B cell (primary cell): ENCODE measurements around the gene AKT2. TPM values are rescaled to one million over a fixed set of nuclear protein-coding genes. Genes with fewer than 3 reads are reported as not detected.

Experiments
- ATAC-seq: fragments of 200-7000 bp; cut with Tn5 transposase; one replicate; pipeline ENCODE4 v1.10.0; 2021; ENCODE audit warnings: low read depth, mild to moderate bottlenecking, moderate number of reproducible peaks, moderate library complexity
- CTCF ChIA-PET: fragments of 350-600 bp; sonication (Branson Sonifier 250); formaldehyde crosslinking; loops from one replicate; lab custom pipeline; 2021; ENCODE audit warnings: antibody characterized with exemption, inconsistent platforms; lab: Charles Lee
- POLR2A ChIA-PET: fragments of 350-600 bp; sonication (Branson Sonifier 250); formaldehyde crosslinking; loops from one replicate; lab custom pipeline; 2021; ENCODE audit warnings: antibody characterized with exemption; lab: Charles Lee
- DNase-seq: peaks from one replicate; pipeline ENCODE4 v3.0.0; 2013
- H2AFZ ChIP-seq: 2 replicates; pipeline ENCODE4 v1.6.1; 2012; ENCODE audit warnings: mild to moderate bottlenecking, low read depth, low read length; ENCODE audit not compliant: insufficient read depth, poor library complexity, severe bottlenecking
- H3K27ac ChIP-seq, 2 donors: 1 replicate in 1 of 2; 2 replicates in 1 of 2; pipeline ENCODE4 v1.5.1; 2012 to 2013; ENCODE audit warnings: low read length in 2 of 2, mild to moderate bottlenecking in 2 of 2, moderate library complexity in 1 of 2
- H3K27me3 ChIP-seq, 4 experiments: fragments of 200-600 bp in 1 of 4; sonication (generic) in 1 of 4; replicated peaks in 1 of 4; 1 replicate in 2 of 4; 2 replicates in 2 of 4; pipeline versions ENCODE4 v1.6.1 to v1.7.0; 2013 to 2016; ENCODE audit warnings: low read length in 3 of 4, mild to moderate bottlenecking in 2 of 4, mixed read lengths in 1 of 4, moderate library complexity in 1 of 4; ENCODE audit not compliant: insufficient read depth in 4 of 4, control insufficient read depth in 3 of 4; ENCODE audit errors: control extremely low read depth in 1 of 4
- H3K36me3 ChIP-seq, 2 experiments: replicated peaks in 1 of 2; 1 replicate in 1 of 2; 2 replicates in 1 of 2; pipeline versions ENCODE4 v1.6.1 to v1.7.1; 2013; ENCODE audit warnings: low read length in 1 of 2; ENCODE audit not compliant: insufficient read depth in 2 of 2, control insufficient read depth in 1 of 2; ENCODE audit errors: control extremely low read depth in 1 of 2, extremely low read depth in 1 of 2
- H3K4me1 ChIP-seq, 2 donors: fragments of 200-600 bp in 1 of 2; sonication (generic) in 1 of 2; 1 replicate in 1 of 2; 2 replicates in 1 of 2; pipeline versions ENCODE4 v1.5.1 to v1.6.1; 2013 to 2017; ENCODE audit warnings: low read length in 2 of 2; ENCODE audit not compliant: control insufficient read depth in 2 of 2, insufficient read depth in 2 of 2
- H3K4me2 ChIP-seq: replicated peaks from 2 replicates; pipeline ENCODE3; 2012; ENCODE audit warnings: mild to moderate bottlenecking, low read depth, low read length; ENCODE audit not compliant: poor library complexity, severe bottlenecking
- H3K4me3 ChIP-seq, 5 experiments: fragments of 200-600 bp in 1 of 5; sonication (generic) in 1 of 5; 1 replicate in 3 of 5; 2 replicates in 2 of 5; pipeline versions ENCODE4 v1.5.1 to v1.7.0; 2011 to 2016; ENCODE audit warnings: low read length in 4 of 5, mild to moderate bottlenecking in 4 of 5, low read depth in 2 of 5, control low read depth in 1 of 5, moderate library complexity in 1 of 5; ENCODE audit not compliant: insufficient read depth in 1 of 5; ENCODE audit errors: control extremely low read depth in 1 of 5, extremely low read depth in 1 of 5
- H3K79me2 ChIP-seq: fragments of 200-600 bp; sonication (generic); one replicate; pipeline ENCODE4 v1.6.0; 2016; ENCODE audit warnings: low read length; ENCODE audit not compliant: control insufficient read depth, insufficient read depth
- H3K9ac ChIP-seq: fragments of 200-600 bp; sonication (generic); 2 replicates; pipeline ENCODE4 v1.6.1; 2017; ENCODE audit warnings: mild to moderate bottlenecking, low read length, moderate library complexity
- H3K9me3 ChIP-seq, 3 donors: one replicate each; pipeline versions ENCODE4 v1.6.1 to v1.7.1; 2013; ENCODE audit warnings: low read length in 2 of 3; ENCODE audit not compliant: control insufficient read depth in 2 of 3, insufficient read depth in 1 of 3; ENCODE audit errors: control extremely low read depth in 1 of 3
- H4K20me1 ChIP-seq: 2 replicates; pipeline ENCODE4 v1.6.0; 2012; ENCODE audit warnings: mild to moderate bottlenecking, low read length; ENCODE audit not compliant: insufficient read depth, control insufficient read depth, poor library complexity, severe bottlenecking
- H3K27ac Mint-ChIP-seq: one replicate; pipeline ENCODE4 v1.8.0; 2021; ENCODE audit warnings: mixed read lengths
- H3K27me3 Mint-ChIP-seq: one replicate; pipeline ENCODE4 v1.8.0; 2021; ENCODE audit warnings: mixed read lengths
- H3K4me1 Mint-ChIP-seq: one replicate; pipeline ENCODE4 v1.8.0; 2021; ENCODE audit warnings: mixed read lengths
- H3K4me3 Mint-ChIP-seq: one replicate; pipeline ENCODE4 v1.8.0; 2021; ENCODE audit warnings: mixed read lengths
- H3K9me3 Mint-ChIP-seq: one replicate; pipeline ENCODE4 v1.8.0; 2022; ENCODE audit warnings: mixed read lengths; ENCODE audit not compliant: insufficient read depth
- CTCF ChIP-seq: fragments of 200-600 bp; IDR thresholded peaks from one replicate; pipeline ENCODE4 v1.8.0; 2022; ENCODE audit warnings: antibody characterized with exemption, mild to moderate bottlenecking
- EZH2 ChIP-seq: IDR thresholded peaks from 2 replicates; pipeline ENCODE4 v1.6.1; 2012; ENCODE audit warnings: borderline replicate concordance, low read depth, mild to moderate bottlenecking, moderate library complexity, low read length; ENCODE audit not compliant: insufficient read depth, poor library complexity, severe bottlenecking
- WGBS: methylation state at CpG from one replicate; pipeline ENCODE4 v1.1.5; 2013; ENCODE audit warnings: missing lambda C conversion rate; ENCODE audit not compliant: insufficient coverage; 5-methylcytosine and 5-hydroxymethylcytosine counted together
- intact Hi-C: fragments of 100-400 bp; cut with micrococcal nuclease; formaldehyde crosslinking; loops from one replicate; pipeline ENCODE4 v1.10.0; 2022
- polyA plus RNA-seq: library from polyadenylated mRNA; depleted of rRNA; stranded (reverse); fragments of >200 nt; gene quantifications from 2 replicates; pipeline ENCODE4 v1.2.3, GENCODE V29; 2012
- total RNA-seq, 2 donors: library from RNA; stranded (reverse); fragments of 120-200 nt in 1 of 2; gene quantifications; 1 replicate in 1 of 2; 2 replicates in 1 of 2; pipeline versions ENCODE4 v1.2.3 to v1.2.4, GENCODE V29; 2013 to 2022

The AKT2 gene
- total and polyA plus RNA-seq, 2 donors (not counting 1 experiment from before 2014, with no cell fraction given) = 195 to 243 TPM

GRCh38 chr19:40326201-40326600 is 41.1 kb upstream of the AKT2 start:
- Mint-ChIP-seq H3K9me3 (no peaks in the 10 kb centered on the region), H3K4me1 (no peaks in the 10 kb centered on the region), H3K4me3 (no peak overlapping the region), H3K27ac (no peak overlapping the region), H3K27me3 (no peaks in the 10 kb centered on the region)
- DNase-seq (no peak), ATAC-seq (no peak)
- no peak overlapping the region for H3K9ac ChIP-seq
- H3K4me1 ChIP-seq = no peaks in the 10 kb centered on the region
- no peaks in the 10 kb centered on the region for H3K9me3 ChIP-seq
- no peaks in the 10 kb centered on the region for H3K79me2 ChIP-seq
- no peak overlapping the region for H3K27ac ChIP-seq
- no peaks in the 10 kb centered on the region for H4K20me1 ChIP-seq
- no peak for TF ChIP-seq CTCF
- no peak for TF ChIP-seq EZH2
- no peak overlapping the region for H3K4me2 ChIP-seq
- ChIA-PET CTCF (no interaction called here), POLR2A (no interaction called here)
- 96% methylated on average over 14 of the region's 14 CpGs for WGBS
- intact Hi-C loops = no loop called here
- H3K4me3 ChIP-seq = no peak overlapping the region
- peaks cover 0 to 69% of the 10 kb centered on the region in 2 experiments for H3K36me3 ChIP-seq
- H2AFZ ChIP-seq = no peak overlapping the region
- no peaks in the 10 kb centered on the region for H3K27me3 ChIP-seq

GRCh38 chr19:40323705-40324104 is 38.6 kb upstream of the AKT2 start:
- peaks cover 0 to 63% of the 10 kb centered on the region in 2 experiments for H3K36me3 ChIP-seq
- CTCF ChIA-PET = no interaction called here

More at GRCh38 chr19:40323705-40324104, 38.6 kb upstream of the AKT2 start:
- Histone ChIP-seq H3K79me2 (no peaks in the 10 kb centered on the region), H3K4me3 (no peak overlapping the region), H3K27me3 (no peaks in the 10 kb centered on the region), H3K9ac (no peak overlapping the region), H3K9me3 (no peaks in the 10 kb centered on the region), H3K4me2 (no peak overlapping the region), H3K27ac (no peak overlapping the region), H4K20me1 (no peaks in the 10 kb centered on the region), H3K4me1 (no peaks in the 10 kb centered on the region), H2AFZ (no peak overlapping the region)
- intact Hi-C loops = no loop called here
- Mint-ChIP-seq H3K27me3 (no peaks in the 10 kb centered on the region), H3K9me3 (no peaks in the 10 kb centered on the region), H3K4me3 (no peak overlapping the region), H3K4me1 (no peaks in the 10 kb centered on the region), H3K27ac (no peak overlapping the region)
- no peak for DNase-seq
- POLR2A ChIA-PET = no interaction called here
- no peak for ATAC-seq
- TF ChIP-seq CTCF = no peak
- no peak for TF ChIP-seq EZH2
- WGBS = 86% methylated on average over 1 of the region's 13 CpGs
